Adipose tissue (tissue), 3 donors: Measurements from ENCODE around the gene CTXND1. TPM values are rescaled to one million over a fixed set of nuclear protein-coding genes. Genes with fewer than 3 reads are reported as not detected.

Experiments
- H3K27ac ChIP-seq: one replicate; pipeline ENCODE4 v1.5.1; 2013; ENCODE audit warnings: low read depth, low read length
- WGBS, 3 donors: extraction: QIAGEN DNeasy Blood & Tissue Kit; methylation state at CpG; one replicate each; pipeline ENCODE4 v1.1.7; 2013; 5-methylcytosine and 5-hydroxymethylcytosine counted together
- polyA plus RNA-seq, 3 donors: library from polyadenylated mRNA; stranded (reverse); fragments of 200-250 nt; gene quantifications; one replicate each; pipeline ENCODE4 v1.2.3, GENCODE V29; 2013
- donor health status: healthy with polysubstance abuse.
- donor health status: Bipolar disorder and iron deficiency.
- donor health status: healthy.

Gene CTXND1
- polyA plus RNA-seq, 3 donors: 0.12 to 0.33 (median 0.22) TPM

- no peak overlapping the region for H3K27ac ChIP-seq
- WGBS, 3 donors: 74 to 90% (median 77%) methylated on average over 5 of the region's 5 CpGs
Measured at GRCh38 chr15:80155001-80155377, 97.0 kb downstream of the CTXND1 start.

GRCh38 chr15:80154336-80154735 is 97.7 kb downstream of the CTXND1 start:
- 75 to 87% (median 78%) methylated on average over 6 of the region's 6 CpGs for WGBS, 3 donors
- H3K27ac ChIP-seq: no peak overlapping the region

- WGBS, 3 donors: 41 to 84% (median 42%) methylated on average over 4 of the region's 4 CpGs
- H3K27ac ChIP-seq: no peak overlapping the region
Measured at GRCh38 chr15:80153900-80154299, 98.1 kb downstream of the CTXND1 start.

- WGBS, 3 donors: 2 to 3% (median 2%) methylated on average over 39 to 45 of the region's 45 CpGs
- no peak within 1 kb of the TSS for H3K27ac ChIP-seq
Measured at GRCh38 chr15:80152896-80153876, 98.8 kb downstream of the CTXND1 start, which contains the start of gene FAH. Gene FAH (plus strand): TSS chr15:80152999. CDS start chr15:80153055, 56 bp downstream.

- no peak overlapping the region for H3K27ac ChIP-seq
- 1 to 3% (median 2%) methylated on average over 15 to 35 of the region's 41 CpGs for WGBS, 3 donors
Measured at GRCh38 chr15:80152180-80152895, 99.7 kb downstream of the CTXND1 start.

- WGBS, 3 donors: 50 to 67% (median 65%) methylated on average over 3 of the region's 3 CpGs
- H3K27ac ChIP-seq: no peak overlapping the region
Measured at GRCh38 chr15:80151576-80151975, 100.4 kb downstream of the CTXND1 start.

- 75 to 78% (median 77%) methylated on average over 6 of the region's 6 CpGs for WGBS, 3 donors
- no peak overlapping the region for H3K27ac ChIP-seq
Measured at GRCh38 chr15:80151148-80151547, 100.9 kb downstream of the CTXND1 start.

Other genes starting within 250 kb of the CTXND1 start
- gene ZFAND6, start 192.5 kb downstream of the CTXND1 start, polyA plus RNA-seq: 10 to 100 TPM; 31.0 to 97.4 (median 79.4) TPM
- 100 to 1,000 TPM in 1 of 3 donors, 10 to 100 TPM in 2; 25.3 to 239 (median 78.1) TPM for gene FAH, start 99.2 kb downstream of the CTXND1 start, polyA plus RNA-seq
- 1 to 10 TPM in 2 of 3 donors, under 1 TPM in 1; 0.52 to 1.9 (median 1.5) TPM for gene ARNT2, start 152.2 kb upstream of the CTXND1 start, polyA plus RNA-seq